ENCODE results near the gene MPEG1.

- no peak for TF ChIP-seq POLR2AphosphoS5 (IDR thresholded peaks at IDR 0.05; ENCODE audit: low read depth, low read length)
- TF ChIP-seq CTCF (IDR thresholded peaks at IDR 0.05), result no peak
These were observed 42.6 kb upstream of the MPEG1 start for GRCh38 chr11:59255281-59255680.

Data from Panc1 (cell line).